ENCODE results near the gene ABCC9.

DNA sequence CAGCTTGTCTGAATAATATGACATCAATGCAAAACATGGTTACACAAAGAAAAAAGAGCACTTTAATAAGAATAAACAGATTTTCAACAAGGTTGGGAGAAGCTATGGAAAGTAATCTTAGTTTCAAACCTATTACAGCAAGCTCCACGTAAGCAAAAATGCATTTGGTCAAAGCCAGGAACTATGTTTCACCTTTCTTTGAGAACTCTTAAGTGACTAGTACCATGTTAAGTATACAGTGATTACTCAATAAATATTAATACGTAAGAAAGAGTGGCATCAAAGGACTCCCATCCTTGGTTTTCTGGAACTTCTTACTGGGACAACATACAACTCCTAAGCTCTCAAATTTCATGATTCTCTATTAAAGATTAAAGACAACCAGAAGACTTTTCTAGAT lies 80.7 kb downstream of the ABCC9 start:
- no peak for TF ChIP-seq FOXM1 (IDR thresholded peaks at IDR 0.05; ENCODE audit: borderline replicate concordance)
- no peak for TF ChIP-seq SUZ12 (IDR thresholded peaks at IDR 0.05)
- no peak for TF ChIP-seq LEF1 (IDR thresholded peaks at IDR 0.05; ENCODE audit: borderline replicate concordance)
- no peak for TF ChIP-seq BHLHE40 (IDR thresholded peaks at IDR 0.05; ENCODE audit: borderline replicate concordance)
- TF ChIP-seq, protein P1, sequence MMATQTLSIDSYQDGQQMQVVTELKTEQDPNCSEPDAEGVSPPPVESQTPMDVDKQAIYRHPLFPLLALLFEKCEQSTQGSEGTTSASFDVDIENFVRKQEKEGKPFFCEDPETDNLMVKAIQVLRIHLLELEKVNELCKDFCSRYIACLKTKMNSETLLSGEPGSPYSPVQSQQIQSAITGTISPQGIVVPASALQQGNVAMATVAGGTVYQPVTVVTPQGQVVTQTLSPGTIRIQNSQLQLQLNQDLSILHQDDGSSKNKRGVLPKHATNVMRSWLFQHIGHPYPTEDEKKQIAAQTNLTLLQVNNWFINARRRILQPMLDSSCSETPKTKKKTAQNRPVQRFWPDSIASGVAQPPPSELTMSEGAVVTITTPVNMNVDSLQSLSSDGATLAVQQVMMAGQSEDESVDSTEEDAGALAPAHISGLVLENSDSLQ (IDR thresholded peaks at IDR 0.05): no peak
- no peak for TF ChIP-seq TARDBP (IDR thresholded peaks at IDR 0.05)
- TF ChIP-seq NFRKB (IDR thresholded peaks at IDR 0.05): no peak
- no peak for TF ChIP-seq HDGF (IDR thresholded peaks at IDR 0.05; ENCODE audit: borderline replicate concordance)
- no peak for TF ChIP-seq L3MBTL2 (conservative IDR thresholded peaks at IDR 0.05)

Data from HEK293T (cell line).